Spleen (tissue), 11 donors: ENCODE results near the gene CMIP. TPM values are rescaled to one million over a fixed set of nuclear protein-coding genes. Genes with fewer than 3 reads are reported as not detected.

Experiments used
- DNase-seq: peaks from one replicate; pipeline ENCODE4 v3.0.0-alpha.2; 2020
- H3K27ac ChIP-seq, 8 donors: fragments of 200-600 bp; sonication (generic) in 7 of 8; 1 replicate in 4 of 8; 2 replicates in 4 of 8; pipeline versions ENCODE4 v1.5.0 to v1.8.0; 2016 to 2021; ENCODE audit warnings: inconsistent platforms in 4 of 8, mild to moderate bottlenecking in 4 of 8, moderate library complexity in 1 of 8
- H3K27me3 ChIP-seq, 7 donors: fragments of 200-600 bp; sonication (generic) in 6 of 7; replicated peaks in 1 of 7; 1 replicate in 4 of 7; 2 replicates in 3 of 7; pipeline versions ENCODE4 v1.5.0 to v1.8.0; 2016 to 2021; ENCODE audit warnings: inconsistent platforms in 3 of 7, mild to moderate bottlenecking in 1 of 7
- H3K36me3 ChIP-seq, 6 donors: fragments of 200-600 bp; sonication (generic) in 5 of 6; 1 replicate in 4 of 6; 2 replicates in 2 of 6; pipeline versions ENCODE4 v1.5.0 to v1.8.0; 2016 to 2021; ENCODE audit warnings: inconsistent platforms in 2 of 6
- H3K4me1 ChIP-seq, 6 donors: fragments of 200-600 bp; sonication (generic) in 5 of 6; 1 replicate in 3 of 6; 2 replicates in 3 of 6; pipeline versions ENCODE4 v1.5.0 to v1.8.0; 2016 to 2021; ENCODE audit warnings: inconsistent platforms in 3 of 6
- H3K4me3 ChIP-seq, 8 donors: fragments of 200-600 bp; sonication (generic) in 7 of 8; 1 replicate in 4 of 8; 2 replicates in 4 of 8; pipeline versions ENCODE4 v1.5.0 to v1.8.0; 2016 to 2021; ENCODE audit warnings: inconsistent platforms in 4 of 8, mild to moderate bottlenecking in 4 of 8, moderate library complexity in 2 of 8
- H3K9me3 ChIP-seq, 8 donors: fragments of 200-600 bp; sonication (generic) in 7 of 8; 1 replicate in 4 of 8; 2 replicates in 4 of 8; pipeline versions ENCODE4 v1.5.0 to v1.8.0; 2016 to 2021; ENCODE audit warnings: inconsistent platforms in 4 of 8
- CTCF ChIP-seq, 11 experiments: fragments of 200-600 bp in 7 of 11; fragments of 450-650 bp in 4 of 11; sonication (generic) in 4 of 11; IDR thresholded peaks in 8 of 11; conservative IDR thresholded peaks in 3 of 11; 1 replicate in 7 of 11; 2 replicates in 4 of 11; pipeline versions ENCODE4 v1.4.0 to v1.8.0; 2016 to 2021; ENCODE audit warnings: antibody characterized with exemption in 11 of 11, inconsistent platforms in 4 of 11, mild to moderate bottlenecking in 1 of 11
- POLR2A ChIP-seq, 3 donors: fragments of 450-650 bp; IDR thresholded peaks; one replicate each; pipeline ENCODE4 v1.5.1; 2017; ENCODE audit warnings: antibody characterized with exemption in 3 of 3, mild to moderate bottlenecking in 1 of 3
- POLR2AphosphoS5 ChIP-seq, 3 donors: sonication (generic); formaldehyde crosslinking; IDR thresholded peaks; one replicate each; pipeline ENCODE4 v1.5.1; 2017; ENCODE audit warnings: antibody characterized with exemption in 3 of 3
- WGBS, 5 donors: extraction: QIAGEN DNeasy Blood & Tissue Kit in 3 of 5; methylation state at CpG; one replicate each; pipeline versions ENCODE4 v1.1.5 to v1.1.7; 2013 to 2018; 5-methylcytosine and 5-hydroxymethylcytosine counted together
- intact Hi-C: fragments of 100-400 bp; cut with DNase I; formaldehyde crosslinking; loops from one replicate; pipeline ENCODE4 v1.15.0; 2023; ENCODE audit warnings: low total_unique reads
- polyA plus RNA-seq, 3 donors: library from polyadenylated mRNA; stranded (reverse); fragments of 200-250 nt; gene quantifications; one replicate each; pipeline ENCODE4 v1.2.1, GENCODE V29; 2013
- total RNA-seq, 7 donors: library from RNA; depleted of rRNA in 3 of 7; stranded (reverse); fragments of >200 nt in 3 of 7; fragmentation: NEBNext Ultra II Directional in 4 of 7; extraction: Animal tissue kit (Norgen Biotek cat#: 25700) in 4 of 7; gene quantifications; one replicate each; pipeline versions ENCODE4 v1.1.0 to v1.2.1, GENCODE V29; 2016 to 2021
- donor health status: healthy with polysubstance abuse.
- donor health status: DM: no; HTN: no; CAD: no; lungs with moderate emphysema.
- donor health status: DM: no; HTN: no; CAD: no.
- donor health status: Bipolar disorder and iron deficiency.
- donor health status: healthy.
- donor health status: DM: no; HTN: no; CAD: no.
- donor health status: DM: yes; HTN: yes; CAD: no.

CMIP gene
- total and polyA plus RNA-seq, 10 donors: 6.0 to 107 (median 63.6) TPM

- no peak for TF ChIP-seq CTCF (IDR thresholded peaks at IDR 0.05 in 8 of 11, conservative IDR thresholded peaks at IDR 0.05 in 3 of 11)
- no peak for TF ChIP-seq POLR2A (IDR thresholded peaks at IDR 0.05)
- TF ChIP-seq POLR2AphosphoS5 (IDR thresholded peaks at IDR 0.05): no peak
- no peak for DNase-seq
- no peak overlapping the region for H3K4me3 ChIP-seq
- H3K27me3 ChIP-seq: no peaks in the 10 kb centered on the region
- no peak overlapping the region for H3K27ac ChIP-seq
- no peaks in the 10 kb centered on the region for H3K9me3 ChIP-seq
- intact Hi-C loops: no loop called here
- WGBS, 5 donors: 83 to 89% (median 86%) methylated on average over 5 of the region's 5 CpGs
- H3K36me3 ChIP-seq: peaks cover 0 to 10% (median 0%) of the 10 kb centered on the region in 6 donors
- H3K4me1 ChIP-seq: peaks cover 0 to 49% (median 5%) of the 10 kb centered on the region in 6 donors
Observed at GRCh38 chr16:81600275-81600674, 155.7 kb downstream of the CMIP start.

- 81 to 90% (median 83%) methylated on average over 7 to 9 of the region's 9 CpGs for WGBS, 5 donors
- no peak for DNase-seq
- peak overlapping the region in 1 of 8 donors; percentile 1 for H3K27ac ChIP-seq
- no peaks in the 10 kb centered on the region for H3K27me3 ChIP-seq
- no peak overlapping the region for H3K4me3 ChIP-seq
- peaks cover 0 to 10% (median 0%) of the 10 kb centered on the region in 6 donors for H3K36me3 ChIP-seq
- peaks cover 0 to 56% (median 5%) of the 10 kb centered on the region in 6 donors for H3K4me1 ChIP-seq
- H3K9me3 ChIP-seq: no peaks in the 10 kb centered on the region
- TF ChIP-seq POLR2A (IDR thresholded peaks at IDR 0.05) (no peak), POLR2AphosphoS5 (IDR thresholded peaks at IDR 0.05) (no peak), CTCF (IDR thresholded peaks at IDR 0.05 in 8 of 11, conservative IDR thresholded peaks at IDR 0.05 in 3 of 11) (no peak)
- intact Hi-C loops: no loop called here
Observed at GRCh38 chr16:81601008-81601428, 156.4 kb downstream of the CMIP start.

- WGBS, 5 donors: 89 to 94% (median 93%) methylated on average over 16 of the region's 16 CpGs
- Histone ChIP-seq H3K27ac (peak overlapping the region in 1 of 8 donors; percentile 1), H3K27me3 (no peaks in the 10 kb centered on the region)
Observed at GRCh38 chr16:81601601-81602255, 157.1 kb downstream of the CMIP start.

More at GRCh38 chr16:81601601-81602255, 157.1 kb downstream of the CMIP start:
- intact Hi-C loops: no loop called here
- H3K4me1 ChIP-seq: peaks cover 0 to 56% (median 5%) of the 10 kb centered on the region in 6 donors
- DNase-seq: no peak
- H3K36me3 ChIP-seq: peaks cover 0 to 11% (median 0%) of the 10 kb centered on the region in 6 donors
- no peak overlapping the region for H3K4me3 ChIP-seq
- TF ChIP-seq CTCF (IDR thresholded peaks at IDR 0.05 in 8 of 11, conservative IDR thresholded peaks at IDR 0.05 in 3 of 11) (no peak), POLR2AphosphoS5 (IDR thresholded peaks at IDR 0.05) (no peak), POLR2A (IDR thresholded peaks at IDR 0.05) (no peak)
- no peaks in the 10 kb centered on the region for H3K9me3 ChIP-seq
